ENCODE data around the gene SEMA3B. TPM values are rescaled to one million over a fixed set of nuclear protein-coding genes. Genes with fewer than 3 reads are reported as not detected.

The SEMA3B gene
- total RNA-seq, 2 experiments from 2014 or later, result 1.9 to 2.0 TPM

DNA sequence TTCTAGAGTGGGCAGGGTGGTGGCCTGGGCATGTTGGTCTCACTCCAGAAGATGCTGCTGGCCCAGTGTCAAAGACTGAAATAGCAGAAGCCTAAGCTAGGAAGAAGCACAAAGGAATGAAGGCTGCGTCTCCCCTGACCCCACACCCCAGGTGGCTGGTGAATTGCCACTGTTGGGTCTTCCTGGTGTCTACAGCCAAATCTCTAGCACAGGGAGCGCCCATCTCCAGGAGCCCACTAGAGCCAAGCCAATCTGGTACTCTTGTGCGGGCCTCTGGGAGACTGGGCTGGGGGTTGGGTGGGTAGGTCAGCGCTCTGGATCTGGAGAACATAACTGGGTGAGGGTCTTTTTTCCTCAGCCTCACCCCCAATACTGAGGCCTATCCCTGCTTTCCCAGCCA is 58.2 kb downstream of the SEMA3B start:
- Mint-ChIP-seq H3K36me3 (ENCODE audit: low read depth) (peaks cover 49% of the 10 kb centered on the region), H3K27ac (peak overlapping the region; percentile 92), H3K9me3 (no peaks in the 10 kb centered on the region), H3K4me1 (ENCODE audit: low read depth) (peaks cover 30% of the 10 kb centered on the region), H3K4me3 (peak overlapping the region; percentile 97), H3K27me3 (no peaks in the 10 kb centered on the region)
- no peaks in the 10 kb centered on the region for H3K9me3 ChIP-seq (ENCODE audit: control insufficient read depth in 1 of 2, insufficient read depth in 1 of 2, low read length in 2 of 2)
- H3K27ac ChIP-seq (ENCODE audit: low read depth in 1 of 2, low read length in 2 of 2), result no peak overlapping the region
- intact Hi-C loops (cut with DNase I, micrococcal nuclease), result no loop called here
- DNase-seq (peak in 1 of 14 experiments; percentile 16), ATAC-seq (ENCODE audit: poor library complexity) (no peak)
- CTCF ChIA-PET, result interaction anchor here (1.6 kb wide), 1 partner anchor 10 kb away, joined by 5 read pairs; no protein-coding TSS in a partner anchor
- H3K36me3 ChIP-seq (ENCODE audit: insufficient read depth, low read length), result peaks cover 40% of the 10 kb centered on the region
- H3K4me3 ChIP-seq (ENCODE audit: low read length), result peak overlapping the region; percentile 90
- H3K27me3 ChIP-seq (ENCODE audit: control insufficient read depth in 1 of 2, insufficient read depth in 2 of 2, low read length in 2 of 2), result no peaks in the 10 kb centered on the region
- H3K4me1 ChIP-seq (ENCODE audit: insufficient read depth, low read length), result peaks cover 46% of the 10 kb centered on the region
- POLR2A ChIA-PET, result interaction anchor here (1.0 to 4.7 kb wide), 8 partner anchors 11 to 1854 kb away, joined by 3 to 58 read pairs (median 8); partner anchors contain the start of genes CYB561D2, HYAL3, MANF and NAA80
- no peak for TF ChIP-seq CTCF (IDR thresholded peaks at IDR 0.05)

Small RNA genes lying within 50 kb of the gene (microRNA-seq; reads per million reads assigned to microRNA genes)
- gene MIR5787 (ENCODE audit: borderline microRNAs expressed, borderline replicate concordance), result not detected

Other genes with a start within 250 kb of the SEMA3B start
- gene RBM5, start 180.2 kb upstream of the SEMA3B start, total RNA-seq, result 100 to 1,000 TPM; 324 to 330 TPM
- 1 to 10 TPM in 1 of 2 experiments, under 1 TPM in 1; 0.22 to 1.1 TPM for gene SEMA3F, start 113.8 kb upstream of the SEMA3B start, total RNA-seq
- under 1 TPM; 0.11 to 0.28 TPM for gene GNAT1, start 77.5 kb upstream of the SEMA3B start, total RNA-seq
- 1 to 10 TPM; 1.0 to 1.1 TPM for gene SLC38A3, start 63.9 kb upstream of the SEMA3B start, total RNA-seq
- gene GNAI2, start 32.9 kb upstream of the SEMA3B start, total RNA-seq, result 100 to 1,000 TPM; 204 to 217 TPM
- gene LSMEM2, start 9.9 kb downstream of the SEMA3B start, total RNA-seq, result under 1 TPM in 1 of 2 experiments, not detected in 1; 0.22 TPM
- 10 to 100 TPM; 30.0 to 30.4 TPM for gene IFRD2, start 23.3 kb downstream of the SEMA3B start, total RNA-seq
- 1 to 10 TPM; 3.0 to 3.2 TPM for gene HYAL3, start 30.3 kb downstream of the SEMA3B start, total RNA-seq
- gene NAA80, start 30.3 kb downstream of the SEMA3B start, total RNA-seq, result 10 to 100 TPM; 47.0 to 48.8 TPM
- under 1 TPM in 1 of 2 experiments, not detected in 1; 0.38 TPM for gene HYAL1, start 34.4 kb downstream of the SEMA3B start, total RNA-seq
- 1 to 10 TPM; 1.1 to 1.2 TPM for gene HYAL2, start 53.6 kb downstream of the SEMA3B start, total RNA-seq
- gene TUSC2, start 59.1 kb downstream of the SEMA3B start, total RNA-seq, result 10 to 100 TPM; 23.1 to 24.7 TPM
- 10 to 100 TPM; 68.0 to 71.2 TPM for gene RASSF1, start 71.7 kb downstream of the SEMA3B start, total RNA-seq
- 1 to 10 TPM; 1.7 to 1.8 TPM for gene ZMYND10, start 76.6 kb downstream of the SEMA3B start, total RNA-seq
- 10 to 100 TPM; 29.4 to 33.2 TPM for gene NPRL2, start 81.6 kb downstream of the SEMA3B start, total RNA-seq
- 10 to 100 TPM; 19.8 TPM for gene CYB561D2, start 81.7 kb downstream of the SEMA3B start, total RNA-seq
- gene TMEM115, start 90.4 kb downstream of the SEMA3B start, total RNA-seq, result 10 to 100 TPM; 19.0 to 19.9 TPM
- gene CACNA2D2, start 234.5 kb downstream of the SEMA3B start, total RNA-seq, result 1 to 10 TPM; 2.5 to 3.8 TPM